ENCODE measurements around the gene ACOT8. TPM values are rescaled to one million over a fixed set of nuclear protein-coding genes. Genes with fewer than 3 reads are reported as not detected.
"Not testable (repeated sequence)": the region's sequence is repeated elsewhere in the genome, so short reads cannot be mapped to it uniquely, and the experiment has no call there.

ACOT8 gene
- total and polyA plus RNA-seq, 12 donors: 21.3 to 46.6 (median 28.1) TPM

DNA sequence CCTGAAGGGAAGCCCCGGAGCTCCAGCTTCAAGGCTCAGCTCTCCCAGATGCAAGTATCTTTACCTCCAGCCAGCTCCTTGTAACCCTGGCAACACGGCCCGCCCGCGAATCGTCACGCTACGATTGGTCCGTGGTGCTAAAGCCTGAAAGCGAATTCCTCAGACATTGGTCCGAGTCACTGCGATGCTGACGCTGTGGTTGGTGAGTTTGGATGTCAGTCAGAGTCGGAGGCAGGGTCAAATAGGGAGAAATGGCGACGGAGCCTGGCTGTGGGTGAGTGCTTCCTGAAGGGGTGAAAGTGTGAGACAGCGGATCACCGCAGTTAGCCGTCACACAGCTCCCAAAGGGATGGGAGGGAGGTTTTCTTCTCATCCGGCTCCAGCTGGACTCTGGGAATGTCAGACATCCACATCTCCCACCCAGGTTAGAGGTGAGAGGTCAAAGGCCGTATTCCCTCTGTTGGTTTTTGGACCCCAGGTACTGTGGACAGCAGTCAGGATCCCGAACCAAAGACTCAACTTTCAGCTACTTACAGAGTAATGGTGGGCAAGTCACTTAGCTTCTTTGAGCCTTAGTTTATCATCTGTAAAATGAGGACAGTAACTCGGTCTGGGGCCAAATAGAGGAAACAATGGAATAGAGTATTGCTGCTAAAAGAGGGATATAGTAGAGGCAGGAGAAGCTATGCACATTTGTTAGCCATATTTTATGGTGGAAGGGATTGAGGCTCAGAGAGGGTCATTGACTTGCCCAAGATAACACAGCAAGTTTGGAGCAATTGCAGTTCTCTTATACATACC is 24.0 kb upstream of the ACOT8 start, which contains the start of gene ZSWIM1:
TSS of gene ZSWIM1 (plus strand) at position 240 of the 801 bp plus-strand sequence. CDS start 1,366 bp downstream, outside the sequence.
- intact Hi-C loops (cut with DNase I): loop anchor here in 3 of 10 donors (10.0 kb wide), 3 partner anchors 46 to 84 kb away; partner anchors contain the start of gene SNX21 (in 1 of the 3)
- peak; percentile 99 for DNase-seq
- Histone ChIP-seq H3K27me3 (no peaks in the 10 kb centered on the region), H3K36me3 (peaks cover 0 to 74% (median 28%) of the 10 kb centered on the region in 9 donors), H3K4me3 (peak within 1 kb of the TSS; percentile 57 to 79 (median 68)), H3K27ac (peak within 1 kb of the TSS; percentile 47 to 90 (median 83)), H3K4me1 (peaks cover 0 to 31% (median 21%) of the 10 kb centered on the region in 9 donors), H3K9me3 (no peaks in the 10 kb centered on the region)
- 0 to 1% methylated on average over 23 of the region's 23 CpGs for WGBS, 2 donors
- ATAC-seq: peak; percentile 95 to 99 (median 98)
- TF ChIP-seq, protein P1, sequence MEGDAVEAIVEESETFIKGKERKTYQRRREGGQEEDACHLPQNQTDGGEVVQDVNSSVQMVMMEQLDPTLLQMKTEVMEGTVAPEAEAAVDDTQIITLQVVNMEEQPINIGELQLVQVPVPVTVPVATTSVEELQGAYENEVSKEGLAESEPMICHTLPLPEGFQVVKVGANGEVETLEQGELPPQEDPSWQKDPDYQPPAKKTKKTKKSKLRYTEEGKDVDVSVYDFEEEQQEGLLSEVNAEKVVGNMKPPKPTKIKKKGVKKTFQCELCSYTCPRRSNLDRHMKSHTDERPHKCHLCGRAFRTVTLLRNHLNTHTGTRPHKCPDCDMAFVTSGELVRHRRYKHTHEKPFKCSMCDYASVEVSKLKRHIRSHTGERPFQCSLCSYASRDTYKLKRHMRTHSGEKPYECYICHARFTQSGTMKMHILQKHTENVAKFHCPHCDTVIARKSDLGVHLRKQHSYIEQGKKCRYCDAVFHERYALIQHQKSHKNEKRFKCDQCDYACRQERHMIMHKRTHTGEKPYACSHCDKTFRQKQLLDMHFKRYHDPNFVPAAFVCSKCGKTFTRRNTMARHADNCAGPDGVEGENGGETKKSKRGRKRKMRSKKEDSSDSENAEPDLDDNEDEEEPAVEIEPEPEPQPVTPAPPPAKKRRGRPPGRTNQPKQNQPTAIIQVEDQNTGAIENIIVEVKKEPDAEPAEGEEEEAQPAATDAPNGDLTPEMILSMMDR (IDR thresholded peaks at IDR 0.05): no peak

DNA sequence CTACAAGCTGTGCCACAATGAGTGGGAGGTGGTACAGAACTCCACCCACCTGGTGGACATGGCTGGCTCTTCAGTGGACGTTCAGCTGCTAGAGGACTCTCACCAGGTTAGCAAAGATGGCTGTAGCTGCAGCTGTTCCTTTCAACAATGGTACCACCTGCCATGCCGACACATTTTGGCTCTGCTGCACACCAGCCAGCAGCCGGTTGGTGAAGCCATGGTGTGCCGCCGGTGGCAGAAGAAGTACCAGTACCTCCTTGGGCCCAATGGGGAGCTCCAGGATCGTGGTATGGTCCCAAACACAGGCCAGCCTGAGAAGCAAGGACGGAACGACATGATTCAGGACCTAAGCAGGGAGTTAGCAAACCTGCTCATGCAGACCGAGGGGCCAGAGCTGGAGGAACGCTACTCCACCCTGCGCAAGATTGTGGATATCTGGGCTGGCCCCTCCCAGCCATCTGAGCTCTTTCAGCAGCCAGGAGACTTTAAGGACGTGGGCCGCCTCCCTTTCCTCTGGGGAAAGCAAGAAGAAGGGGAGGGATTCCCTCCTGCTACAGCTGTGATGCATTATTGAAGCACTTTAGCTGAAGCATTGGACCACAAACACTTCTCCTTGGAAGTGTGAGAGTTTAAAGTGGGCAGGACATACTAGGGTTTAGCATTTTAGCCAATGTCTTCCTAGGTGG is 21.0 kb upstream of the ACOT8 start:
- Histone ChIP-seq H3K9me3 (no peaks in the 10 kb centered on the region), H3K27ac (peak overlapping the region in 2 of 10 donors; percentile 2 to 33), H3K4me3 (no peak overlapping the region), H3K4me1 (peaks cover 0 to 21% (median 14%) of the 10 kb centered on the region in 9 donors), H3K27me3 (no peaks in the 10 kb centered on the region), H3K36me3 (peaks cover 0 to 47% (median 23%) of the 10 kb centered on the region in 9 donors)
- intact Hi-C loops (cut with DNase I): no loop called here
- ATAC-seq: peak in 2 of 8 donors; percentile 30 to 38
- no peak for DNase-seq
- 77 to 80% methylated on average over 13 of the region's 13 CpGs for WGBS, 2 donors
- TF ChIP-seq, protein P1 (IDR thresholded peaks at IDR 0.05): no peak

DNA sequence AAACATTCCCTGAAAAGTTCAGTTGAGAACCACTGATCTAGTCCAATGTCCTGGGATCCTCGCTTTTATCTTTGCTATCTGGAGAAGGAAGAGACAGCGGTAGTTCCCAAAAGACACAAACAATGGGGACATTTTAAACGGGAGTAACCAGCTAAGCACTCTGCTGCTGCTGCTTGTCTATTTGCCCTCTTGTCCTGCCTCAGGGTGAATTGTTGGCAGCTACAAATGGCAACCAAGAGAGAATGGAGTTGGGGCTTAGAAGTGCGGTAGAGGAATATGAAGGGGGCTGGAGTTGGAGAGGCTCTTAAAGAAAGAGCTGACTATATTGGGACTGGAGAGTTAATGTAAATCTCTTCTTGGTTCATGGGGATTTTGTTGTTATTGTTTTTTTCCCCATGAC is 17.4 kb upstream of the ACOT8 start:
- 71 to 74% methylated on average over 4 of the region's 4 CpGs for WGBS, 2 donors
- DNase-seq (no peak), ATAC-seq (no peak)
- Histone ChIP-seq H3K27me3 (no peaks in the 10 kb centered on the region), H3K9me3 (no peaks in the 10 kb centered on the region), H3K4me3 (no peak overlapping the region), H3K4me1 (no peaks in the 10 kb centered on the region), H3K36me3 (peaks cover 0 to 42% (median 14%) of the 10 kb centered on the region in 9 donors), H3K27ac (no peak overlapping the region)
- intact Hi-C loops (cut with DNase I): no loop called here
- TF ChIP-seq, protein P1 (IDR thresholded peaks at IDR 0.05): no peak

DNA sequence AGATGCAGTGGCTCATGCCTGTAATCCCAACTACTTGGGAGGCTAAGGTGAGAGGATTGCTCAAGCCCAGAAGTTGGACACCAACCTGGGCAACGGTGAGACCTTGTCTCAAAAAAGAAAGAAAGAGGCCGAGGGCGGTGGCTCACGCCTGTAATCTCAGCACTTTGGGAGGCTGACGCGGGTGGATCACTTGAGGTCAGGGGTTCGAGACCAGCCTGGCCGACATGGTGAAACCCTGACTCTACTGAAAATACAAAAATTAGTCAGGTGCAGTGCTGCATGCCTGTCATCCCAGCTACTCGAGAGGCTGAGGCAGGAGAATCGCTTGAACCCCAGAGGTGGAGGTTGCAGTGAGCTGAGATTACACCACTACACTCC is 16.9 kb upstream of the ACOT8 start:
- H3K27me3 ChIP-seq; DNase-seq; H3K27ac ChIP-seq; intact Hi-C loops (cut with DNase I); H3K4me1 ChIP-seq; ATAC-seq; H3K9me3 ChIP-seq; H3K4me3 ChIP-seq: not testable (repeated sequence)
- WGBS, 2 donors: 94 to 96% methylated on average over 10 of the region's 10 CpGs
- peaks cover 0 to 38% (median 14%) of the 10 kb centered on the region in 9 donors for H3K36me3 ChIP-seq

Measured in heart right ventricle (tissue), 16 donors.